MG63 (cell line): Measurements from ENCODE around the gene PROK2. TPM values are rescaled to one million over a fixed set of nuclear protein-coding genes. Genes with fewer than 3 reads are reported as not detected.
A peak's percentile ranks its signal among the peaks of the same experiment; 100 is the strongest.

ENCODE experiments used
- DNase-seq: peaks from one replicate; pipeline ENCODE4 v3.0.0-alpha.2; 2020
- H3K27me3 ChIP-seq: fragments of 250-450 bp; sonication (Bioruptor Pico); 2 replicates; pipeline ENCODE4 v1.5.1; 2020; ENCODE audit warnings: mild to moderate bottlenecking, moderate library complexity
- H3K36me3 ChIP-seq: fragments of 250-450 bp; sonication (Bioruptor Pico); 2 replicates; pipeline ENCODE4 v1.5.1; 2020; ENCODE audit warnings: mild to moderate bottlenecking, moderate library complexity
- H3K4me3 ChIP-seq: fragments of 250-450 bp; sonication (Bioruptor Pico); 2 replicates; pipeline ENCODE4 v1.5.1; 2020; ENCODE audit warnings: mild to moderate bottlenecking, moderate library complexity
- H3K9me3 ChIP-seq: fragments of 250-450 bp; sonication (Bioruptor Pico); 2 replicates; pipeline ENCODE4 v1.5.1; 2020; ENCODE audit warnings: mild to moderate bottlenecking, moderate library complexity
- total RNA-seq: library from RNA; depleted of rRNA; stranded (reverse); fragments of >200 nt; shearing (Covaris generic); gene quantifications from 2 replicates; pipeline ENCODE4 v1.2.3, GENCODE V29; 2014; ENCODE audit warnings: low replicate concordance; rRNA removed

The PROK2 gene
- not detected in 2 replicates for total RNA-seq

- no peaks in the 10 kb centered on the region for H3K9me3 ChIP-seq
- H3K36me3 ChIP-seq = no peaks in the 10 kb centered on the region
- H3K4me3 ChIP-seq = peak within 1 kb of the TSS; percentile 27
- H3K27me3 ChIP-seq = peaks cover 43% of the 10 kb centered on the region
- DNase-seq = peak; percentile 13
These were observed at the start of gene PROK2 for GRCh38 chr3:71784914-71785531. Gene PROK2 (minus strand): TSS chr3:71785148. CDS start chr3:71785052, 96 bp downstream.

GRCh38 chr3:71831599-71831998 is 46.7 kb upstream of the PROK2 start:
- Histone ChIP-seq H3K36me3 (no peaks in the 10 kb centered on the region), H3K9me3 (no peaks in the 10 kb centered on the region), H3K27me3 (no peaks in the 10 kb centered on the region), H3K4me3 (no peak overlapping the region)
- no peak for DNase-seq

- Histone ChIP-seq H3K36me3 (no peaks in the 10 kb centered on the region), H3K4me3 (no peak overlapping the region), H3K27me3 (no peaks in the 10 kb centered on the region), H3K9me3 (no peaks in the 10 kb centered on the region)
- DNase-seq = no peak
These were observed 40.8 kb upstream of the PROK2 start for GRCh38 chr3:71825551-71826283.

GRCh38 chr3:71821116-71821515 is 36.2 kb upstream of the PROK2 start:
- Histone ChIP-seq H3K4me3 (no peak overlapping the region), H3K27me3 (no peaks in the 10 kb centered on the region), H3K36me3 (no peaks in the 10 kb centered on the region), H3K9me3 (no peaks in the 10 kb centered on the region)
- no peak for DNase-seq

GRCh38 chr3:71817262-71817661 is 32.3 kb upstream of the PROK2 start:
- Histone ChIP-seq H3K4me3 (no peak overlapping the region), H3K27me3 (no peaks in the 10 kb centered on the region)

GRCh38 chr3:71816767-71817156 is 31.8 kb upstream of the PROK2 start:
- Histone ChIP-seq H3K36me3 (no peaks in the 10 kb centered on the region), H3K9me3 (no peaks in the 10 kb centered on the region), H3K4me3 (no peak overlapping the region), H3K27me3 (no peaks in the 10 kb centered on the region)
- DNase-seq = no peak

More at GRCh38 chr3:71817262-71817661, 32.3 kb upstream of the PROK2 start:
- Histone ChIP-seq H3K36me3 (no peaks in the 10 kb centered on the region), H3K9me3 (no peaks in the 10 kb centered on the region)
- no peak for DNase-seq

- Histone ChIP-seq H3K27me3 (no peaks in the 10 kb centered on the region), H3K36me3 (no peaks in the 10 kb centered on the region), H3K9me3 (no peaks in the 10 kb centered on the region), H3K4me3 (no peak overlapping the region)
- no peak for DNase-seq
These were observed 30.6 kb upstream of the PROK2 start for GRCh38 chr3:71815340-71816067.

GRCh38 chr3:71813704-71814103 is 28.8 kb upstream of the PROK2 start:
- Histone ChIP-seq H3K4me3 (no peak overlapping the region), H3K9me3 (no peaks in the 10 kb centered on the region), H3K27me3 (no peaks in the 10 kb centered on the region), H3K36me3 (no peaks in the 10 kb centered on the region)
- no peak for DNase-seq

GRCh38 chr3:71813073-71813472 is 28.1 kb upstream of the PROK2 start:
- no peaks in the 10 kb centered on the region for H3K27me3 ChIP-seq
- no peak for DNase-seq
- H3K36me3 ChIP-seq = no peaks in the 10 kb centered on the region
- no peak overlapping the region for H3K4me3 ChIP-seq
- no peaks in the 10 kb centered on the region for H3K9me3 ChIP-seq

- Histone ChIP-seq H3K9me3 (no peaks in the 10 kb centered on the region), H3K36me3 (no peaks in the 10 kb centered on the region), H3K27me3 (no peaks in the 10 kb centered on the region), H3K4me3 (no peak overlapping the region)
- no peak for DNase-seq
These were observed 25.1 kb upstream of the PROK2 start for GRCh38 chr3:71810056-71810455.

GRCh38 chr3:71809321-71810026 is 24.5 kb upstream of the PROK2 start:
- Histone ChIP-seq H3K9me3 (no peaks in the 10 kb centered on the region), H3K36me3 (no peaks in the 10 kb centered on the region), H3K4me3 (no peak overlapping the region), H3K27me3 (no peaks in the 10 kb centered on the region)
- DNase-seq = no peak

GRCh38 chr3:71806736-71807135 is 21.8 kb upstream of the PROK2 start:
- Histone ChIP-seq H3K9me3 (no peaks in the 10 kb centered on the region), H3K36me3 (no peaks in the 10 kb centered on the region), H3K4me3 (no peak overlapping the region), H3K27me3 (no peaks in the 10 kb centered on the region)
- no peak for DNase-seq

- Histone ChIP-seq H3K36me3 (no peaks in the 10 kb centered on the region), H3K4me3 (no peak overlapping the region), H3K27me3 (no peaks in the 10 kb centered on the region), H3K9me3 (no peaks in the 10 kb centered on the region)
- DNase-seq = no peak
These were observed 20.7 kb upstream of the PROK2 start for GRCh38 chr3:71805691-71806090.

- Histone ChIP-seq H3K36me3 (no peaks in the 10 kb centered on the region), H3K9me3 (no peaks in the 10 kb centered on the region), H3K4me3 (no peak overlapping the region), H3K27me3 (peaks cover under 1% of the 10 kb centered on the region; the same call in 1 of the 2 replicates)
- no peak for DNase-seq
These were observed 20.3 kb upstream of the PROK2 start for GRCh38 chr3:71805199-71805598.

- no peaks in the 10 kb centered on the region for H3K9me3 ChIP-seq
- H3K36me3 ChIP-seq = no peaks in the 10 kb centered on the region
- no peak for DNase-seq
- H3K27me3 ChIP-seq = peaks cover 10% of the 10 kb centered on the region
- H3K4me3 ChIP-seq = no peak overlapping the region
These were observed 18.3 kb upstream of the PROK2 start for GRCh38 chr3:71803248-71803647.

- no peak for DNase-seq
These were observed 17.0 kb upstream of the PROK2 start for GRCh38 chr3:71801986-71802385.

GRCh38 chr3:71800023-71800422 is 15.1 kb upstream of the PROK2 start:
- Histone ChIP-seq H3K27me3 (peaks cover 10% of the 10 kb centered on the region), H3K4me3 (no peak overlapping the region), H3K36me3 (no peaks in the 10 kb centered on the region), H3K9me3 (no peaks in the 10 kb centered on the region)
- no peak for DNase-seq

More at GRCh38 chr3:71801986-71802385, 17.0 kb upstream of the PROK2 start:
- Histone ChIP-seq H3K27me3 (peaks cover 10% of the 10 kb centered on the region), H3K9me3 (no peaks in the 10 kb centered on the region), H3K4me3 (no peak overlapping the region), H3K36me3 (no peaks in the 10 kb centered on the region)
